WTC11 (cell line): ENCODE results near the gene APOD.
"Not testable (repeated sequence)": the region's sequence is repeated elsewhere in the genome, so short reads cannot be mapped to it uniquely, and the experiment has no call there.

Experiments
- ARID4B ChIP-seq: sonication (generic); formaldehyde crosslinking; IDR thresholded peaks from 2 replicates; pipeline ENCODE4 v1.8.0; 2023; ENCODE audit warnings: missing genetic modification reagents, mild to moderate bottlenecking, borderline replicate concordance
- ATF2 ChIP-seq: sonication (generic); formaldehyde crosslinking; IDR thresholded peaks from 2 replicates; pipeline ENCODE4 v1.8.1; 2022; ENCODE audit warnings: low read depth, missing genetic modification reagents, borderline replicate concordance
- CREM ChIP-seq: sonication (generic); formaldehyde crosslinking; IDR thresholded peaks from 2 replicates; pipeline ENCODE4 v1.8.1; 2022; ENCODE audit warnings: mild to moderate bottlenecking, missing genetic modification reagents, moderate library complexity
- CTCF ChIP-seq: fragments of 200-600 bp; IDR thresholded peaks from 2 replicates; pipeline ENCODE4 v1.8.0; 2022; ENCODE audit warnings: antibody characterized with exemption
- E2F4 ChIP-seq: sonication (generic); formaldehyde crosslinking; IDR thresholded peaks from 2 replicates; pipeline ENCODE4 v1.8.1; 2022; ENCODE audit warnings: low read depth, mild to moderate bottlenecking, moderate library complexity, missing genetic modification reagents, borderline replicate concordance
- ESRRA ChIP-seq: sonication (generic); formaldehyde crosslinking; IDR thresholded peaks from 2 replicates; pipeline ENCODE4 v1.8.1; 2022; ENCODE audit warnings: mild to moderate bottlenecking, missing genetic modification reagents, borderline replicate concordance
- JUN ChIP-seq: sonication (generic); formaldehyde crosslinking; IDR thresholded peaks from 2 replicates; pipeline ENCODE4 v1.8.0; 2023; ENCODE audit warnings: mild to moderate bottlenecking, missing genetic modification reagents
- MLX ChIP-seq: sonication (generic); formaldehyde crosslinking; IDR thresholded peaks from 2 replicates; pipeline ENCODE4 v1.8.1; 2023; ENCODE audit warnings: mild to moderate bottlenecking, missing genetic modification reagents, moderate library complexity
- MXD4 ChIP-seq: fragments of 250-450 bp; sonication (Bioruptor Pico); IDR thresholded peaks from 2 replicates; pipeline ENCODE4 v1.8.0; 2021; ENCODE audit warnings: mild to moderate bottlenecking, moderate library complexity, borderline replicate concordance
- NR1H2 ChIP-seq: sonication (generic); formaldehyde crosslinking; IDR thresholded peaks from 2 replicates; pipeline ENCODE4 v1.9.0; 2021; ENCODE audit warnings: mild to moderate bottlenecking, moderate library complexity, missing genetic modification reagents
- NR2C2 ChIP-seq: sonication (generic); formaldehyde crosslinking; IDR thresholded peaks from 2 replicates; pipeline ENCODE4 v1.8.0; 2022; ENCODE audit warnings: mild to moderate bottlenecking, missing genetic modification reagents
- SOX15 ChIP-seq: fragments of 250-450 bp; sonication (Bioruptor Pico); IDR thresholded peaks from 2 replicates; pipeline ENCODE4 v1.9.0; 2021; ENCODE audit warnings: mild to moderate bottlenecking

- TF ChIP-seq NR2C2 (CRISPR knock-in tag); CTCF; E2F4; MXD4 (CRISPR knock-in tag); CREM (CRISPR knock-in tag); MLX (CRISPR knock-in tag); NR1H2 (CRISPR knock-in tag); ARID4B; SOX15; JUN (CRISPR knock-in tag); ESRRA; ATF2 (CRISPR knock-in tag): not testable (repeated sequence)
Measured at GRCh38 chr3:195627515-195628385, 44.0 kb upstream of the APOD start.
